ENCODE measurements around the gene AHCTF1.

- no peak for TF ChIP-seq CTCF (conservative IDR thresholded peaks at IDR 0.05 in 1 of 2, IDR thresholded peaks at IDR 0.05 in 1 of 2; ENCODE audit: low read depth in 1 of 2, low read length in 2 of 2)
- TF ChIP-seq EZH2 (IDR thresholded peaks at IDR 0.05; ENCODE audit: low read length, missing control alignments): no peak
Observed at GRCh38 chr1:246797597-246797996, 134.2 kb downstream of the AHCTF1 start.
